Right lobe of liver (tissue), 6 donors: ENCODE results near the gene AAGAB. TPM values are rescaled to one million over a fixed set of nuclear protein-coding genes. Genes with fewer than 3 reads are reported as not detected.
"Not testable (repeated sequence)": the region's sequence is repeated elsewhere in the genome, so short reads cannot be mapped to it uniquely, and the experiment has no call there.

Experiments used
- ATAC-seq, 4 donors: fragments of 200-7000 bp; cut with Tn5 transposase; one replicate each; pipeline ENCODE4 v1.9.1; 2020; ENCODE audit warnings: mild to moderate bottlenecking in 4 of 4, moderate library complexity in 4 of 4
- DNase-seq, 3 donors: peaks; one replicate each; pipeline ENCODE4 v3.0.0-alpha.2; 2020
- H3K27ac ChIP-seq, 3 donors: fragments of 200-600 bp; one replicate each; pipeline ENCODE4 v1.8.0; 2022
- H3K27me3 ChIP-seq, 2 donors: fragments of 200-600 bp; one replicate each; pipeline ENCODE4 v1.8.0; 2022
- H3K36me3 ChIP-seq, 4 donors: fragments of 200-600 bp; sonication (generic) in 1 of 4; one replicate each; pipeline versions ENCODE4 v1.5.1 to v1.8.0; 2017 to 2022; ENCODE audit warnings: control low read depth in 1 of 4
- H3K4me1 ChIP-seq, 4 donors: fragments of 200-600 bp; sonication (generic) in 1 of 4; one replicate each; pipeline versions ENCODE4 v1.5.1 to v1.8.0; 2017 to 2022; ENCODE audit warnings: control low read depth in 1 of 4
- H3K4me3 ChIP-seq, 3 donors: fragments of 200-600 bp; one replicate each; pipeline ENCODE4 v1.8.0; 2022
- H3K9me3 ChIP-seq, 4 donors: fragments of 200-600 bp; sonication (generic) in 1 of 4; one replicate each; pipeline versions ENCODE4 v1.5.1 to v1.8.0; 2017 to 2022; ENCODE audit warnings: control low read depth in 1 of 4
- POLR2A ChIP-seq: fragments of 450-650 bp; IDR thresholded peaks from one replicate; pipeline ENCODE4 v1.6.1; 2017; ENCODE audit warnings: antibody characterized with exemption, mild to moderate bottlenecking
- WGBS: methylation state at CpG from one replicate; pipeline ENCODE4 v1.1.6; 2018; ENCODE audit warnings: low coverage, low lambda C conversion rate; ENCODE audit not compliant: insufficient coverage; ENCODE audit errors: missing lambda C conversion rate; 5-methylcytosine and 5-hydroxymethylcytosine counted together
- intact Hi-C, 2 donors: fragments of 100-400 bp; cut with DNase I; formaldehyde crosslinking; loops; one replicate each; pipeline versions ENCODE4 v1.11.2 to v1.14.1; 2022
- total RNA-seq, 6 experiments: library from RNA; depleted of rRNA in 2 of 6; stranded (reverse); fragments of >200 nt in 2 of 6; fragmentation: NEBNext Ultra II Directional in 3 of 6; extraction: Animal tissue kit (Norgen Biotek cat#: 25700) in 3 of 6; gene quantifications; one replicate each; pipeline versions ENCODE4 v1.1.0 to v1.2.4, GENCODE V29; 2016 to 2023
- TF ChIP-seq, protein P1 (sequence below), 4 donors: fragments of 200-600 bp in 3 of 4; fragments of 450-650 bp in 1 of 4; IDR thresholded peaks; one replicate each; pipeline versions ENCODE4 v1.5.1 to v1.8.0; 2016 to 2022; ENCODE audit warnings: antibody characterized with exemption in 4 of 4, mild to moderate bottlenecking in 2 of 4
- donor health status: DM: no; HTN: yes; CAD: no.
- donor health status: DM: no; HTN: no; CAD: no.
- donor health status: DM: no; HTN: no; CAD: no.
- donor health status: DM: no; HTN: yes; CAD: no.
- donor health status: DM: no; HTN: yes; CAD: no.

The AAGAB gene
- total RNA-seq, 6 experiments from 2014 or later: 11.0 to 15.6 (median 13.6) TPM

DNA sequence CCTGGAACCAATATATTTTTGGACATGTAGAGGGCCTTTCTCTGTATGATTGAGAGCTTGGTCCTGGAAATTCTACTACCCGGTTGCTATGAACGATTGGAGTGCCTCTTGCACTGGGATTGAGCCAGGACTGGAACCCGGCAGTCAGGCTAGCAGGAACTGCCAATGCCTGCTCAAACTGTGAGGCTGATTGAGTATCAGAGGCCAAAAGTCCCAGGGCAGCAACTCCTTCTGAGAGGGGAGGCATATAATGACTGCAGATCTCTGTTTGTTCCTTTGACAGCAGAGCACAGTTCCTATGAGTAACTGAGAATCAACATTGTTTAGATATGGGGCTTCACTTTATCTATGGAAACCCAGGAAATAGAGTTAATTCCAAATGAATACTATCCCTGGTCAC, 13.0 kb upstream of the AAGAB start:
- Histone ChIP-seq H3K9me3 (no peaks in the 10 kb centered on the region), H3K27me3 (no peaks in the 10 kb centered on the region), H3K4me3 (no peak overlapping the region), H3K4me1 (no peaks in the 10 kb centered on the region), H3K36me3 (no peaks in the 10 kb centered on the region), H3K27ac (no peak overlapping the region)
- no peak for DNase-seq
- no peak for ATAC-seq
- intact Hi-C loops: no loop called here
- no peak for TF ChIP-seq POLR2A
- TF ChIP-seq, protein P1, sequence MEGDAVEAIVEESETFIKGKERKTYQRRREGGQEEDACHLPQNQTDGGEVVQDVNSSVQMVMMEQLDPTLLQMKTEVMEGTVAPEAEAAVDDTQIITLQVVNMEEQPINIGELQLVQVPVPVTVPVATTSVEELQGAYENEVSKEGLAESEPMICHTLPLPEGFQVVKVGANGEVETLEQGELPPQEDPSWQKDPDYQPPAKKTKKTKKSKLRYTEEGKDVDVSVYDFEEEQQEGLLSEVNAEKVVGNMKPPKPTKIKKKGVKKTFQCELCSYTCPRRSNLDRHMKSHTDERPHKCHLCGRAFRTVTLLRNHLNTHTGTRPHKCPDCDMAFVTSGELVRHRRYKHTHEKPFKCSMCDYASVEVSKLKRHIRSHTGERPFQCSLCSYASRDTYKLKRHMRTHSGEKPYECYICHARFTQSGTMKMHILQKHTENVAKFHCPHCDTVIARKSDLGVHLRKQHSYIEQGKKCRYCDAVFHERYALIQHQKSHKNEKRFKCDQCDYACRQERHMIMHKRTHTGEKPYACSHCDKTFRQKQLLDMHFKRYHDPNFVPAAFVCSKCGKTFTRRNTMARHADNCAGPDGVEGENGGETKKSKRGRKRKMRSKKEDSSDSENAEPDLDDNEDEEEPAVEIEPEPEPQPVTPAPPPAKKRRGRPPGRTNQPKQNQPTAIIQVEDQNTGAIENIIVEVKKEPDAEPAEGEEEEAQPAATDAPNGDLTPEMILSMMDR (IDR thresholded peaks at IDR 0.05): no peak
- 78% methylated on average over 3 of the region's 3 CpGs for WGBS

DNA sequence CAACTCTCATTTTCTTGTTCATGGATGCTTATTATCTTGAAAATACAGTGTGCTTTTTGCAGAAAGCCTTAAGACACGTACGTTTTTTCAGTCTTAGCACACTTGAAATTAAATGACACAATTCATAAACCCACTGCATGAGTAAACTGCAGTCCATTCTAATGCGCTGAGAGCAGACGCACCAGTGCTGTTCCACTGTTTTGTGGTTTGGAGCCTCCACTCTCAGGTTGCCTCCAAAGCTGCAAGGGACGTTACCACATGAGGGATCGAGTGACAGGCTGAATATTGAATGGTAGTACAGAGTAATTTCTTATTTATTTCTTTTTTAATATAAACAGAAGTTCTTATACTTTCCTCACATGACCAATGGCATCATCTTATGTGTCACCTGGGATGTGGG, 12.4 kb upstream of the AAGAB start:
- Histone ChIP-seq H3K4me3 (no peak overlapping the region), H3K4me1 (no peaks in the 10 kb centered on the region), H3K36me3 (no peaks in the 10 kb centered on the region), H3K27me3 (no peaks in the 10 kb centered on the region), H3K9me3 (no peaks in the 10 kb centered on the region), H3K27ac (no peak overlapping the region)
- ATAC-seq (no peak), DNase-seq (no peak)
- TF ChIP-seq, protein P1 (IDR thresholded peaks at IDR 0.05): no peak
- no peak for TF ChIP-seq POLR2A
- intact Hi-C loops: no loop called here
- WGBS: 94% methylated on average over 6 of the region's 6 CpGs

DNA sequence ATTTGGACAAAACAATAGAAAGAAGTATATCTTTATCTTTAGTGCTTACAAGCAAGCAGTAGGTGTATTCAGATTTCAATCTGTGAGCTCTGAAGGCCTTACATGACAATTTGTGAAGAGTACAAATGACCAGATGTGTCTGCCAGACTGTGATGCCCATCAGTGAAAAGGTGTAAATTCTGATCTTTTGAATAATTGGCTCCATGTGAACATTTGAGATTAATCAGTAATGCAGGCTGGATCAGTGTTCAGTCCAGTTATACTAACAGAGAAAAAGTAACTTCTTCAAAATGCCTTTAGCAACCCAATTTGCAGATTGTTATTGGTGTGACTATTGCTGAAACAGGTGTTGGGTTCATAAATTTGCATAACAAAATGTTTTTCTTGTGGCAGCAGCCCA, 5.3 kb upstream of the AAGAB start:
- ATAC-seq: peak; percentile 56 to 68 (median 62)
- TF ChIP-seq, protein P1 (IDR thresholded peaks at IDR 0.05): no peak
- no peak for TF ChIP-seq POLR2A
- H3K4me3 ChIP-seq: no peak overlapping the region
- H3K4me1 ChIP-seq: peaks cover 0 to 25% (median 0%) of the 10 kb centered on the region in 4 donors
- H3K27me3 ChIP-seq: no peaks in the 10 kb centered on the region
- no peaks in the 10 kb centered on the region for H3K9me3 ChIP-seq
- DNase-seq: no peak
- no peaks in the 10 kb centered on the region for H3K36me3 ChIP-seq
- intact Hi-C loops: no loop called here
- H3K27ac ChIP-seq: peak overlapping the region in 2 of 3 donors; percentile 1 to 68

DNA sequence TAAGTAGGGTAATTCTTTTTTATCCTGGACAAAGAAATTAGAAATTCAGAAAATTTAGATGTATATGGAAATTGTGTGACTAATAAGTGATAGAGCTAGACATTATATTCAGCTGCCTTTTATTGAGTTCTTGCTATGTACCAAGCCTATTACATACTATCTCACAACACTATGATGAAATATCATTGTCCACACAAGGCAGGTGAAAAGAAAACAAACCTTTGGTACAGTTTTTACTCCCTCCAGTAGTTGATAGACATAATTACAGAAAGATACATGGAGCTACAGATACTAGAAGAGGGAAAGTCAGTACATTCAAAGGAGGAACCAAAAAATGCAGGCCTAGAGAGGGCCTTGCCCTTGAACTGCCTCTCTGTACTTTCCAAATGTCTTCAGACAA, 4.9 kb upstream of the AAGAB start:
- Histone ChIP-seq H3K27ac (peak overlapping the region in 2 of 3 donors; percentile 1 to 68), H3K27me3 (no peaks in the 10 kb centered on the region), H3K9me3 (no peaks in the 10 kb centered on the region), H3K4me3 (no peak overlapping the region), H3K36me3 (no peaks in the 10 kb centered on the region), H3K4me1 (peaks cover 0 to 25% (median 0%) of the 10 kb centered on the region in 4 donors)
- intact Hi-C loops: no loop called here
- ATAC-seq: peak; percentile 45 to 49 (median 46)
- DNase-seq: no peak
- TF ChIP-seq POLR2A: no peak

DNA sequence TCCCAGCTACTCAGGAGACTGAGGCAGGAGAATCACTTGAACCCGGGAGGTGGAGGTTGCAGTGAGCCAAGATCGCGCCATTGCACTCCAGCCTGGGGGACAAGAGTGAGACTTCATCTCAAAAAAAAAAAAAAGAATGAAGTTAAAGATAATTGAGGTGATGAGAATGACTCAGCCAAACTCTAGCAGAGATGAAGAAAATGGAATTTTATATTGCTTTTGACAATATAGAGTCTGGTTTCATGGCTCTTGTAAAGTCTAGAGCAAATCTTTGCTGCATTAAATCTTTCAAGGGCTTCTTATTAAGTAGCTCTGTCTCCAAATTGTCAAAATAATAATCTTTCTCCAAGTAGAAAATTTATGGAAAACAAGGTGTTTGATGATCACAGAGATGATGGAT, 4.0 kb upstream of the AAGAB start:
- ATAC-seq, H3K36me3 ChIP-seq, H3K27me3 ChIP-seq, H3K9me3 ChIP-seq, H3K4me3 ChIP-seq, H3K27ac ChIP-seq, DNase-seq, intact Hi-C loops: not testable (repeated sequence)
- WGBS: 90% methylated on average over 3 of the region's 3 CpGs
- peaks cover 0 to 30% (median 0%) of the 10 kb centered on the region in 4 donors for H3K4me1 ChIP-seq

DNA sequence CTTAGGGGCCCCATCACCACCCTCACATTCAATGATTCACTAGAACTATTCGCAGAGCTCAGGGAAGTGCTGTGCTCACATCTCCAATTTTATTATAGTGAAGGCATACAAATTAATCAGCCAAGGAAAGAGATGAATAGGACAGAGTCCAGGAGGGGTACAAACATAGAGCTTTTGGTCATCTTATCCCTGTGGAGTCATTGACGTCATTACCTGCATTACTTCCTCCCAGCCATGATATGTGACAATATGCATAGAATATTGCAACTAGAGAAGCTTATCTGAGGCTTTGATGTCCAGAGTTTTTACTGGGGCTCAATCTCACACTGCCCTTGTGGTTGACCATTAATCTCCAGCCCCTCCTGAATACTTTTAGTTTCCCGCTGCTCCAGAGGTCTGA, 1.6 kb upstream of the AAGAB start:
- intact Hi-C loops: no loop called here
- TF ChIP-seq, protein P1 (IDR thresholded peaks at IDR 0.05): no peak
- TF ChIP-seq POLR2A: no peak
- Histone ChIP-seq H3K36me3 (no peaks in the 10 kb centered on the region), H3K4me1 (peaks cover 0 to 37% (median 0%) of the 10 kb centered on the region in 4 donors), H3K27me3 (no peaks in the 10 kb centered on the region), H3K4me3 (no peak overlapping the region), H3K9me3 (no peaks in the 10 kb centered on the region), H3K27ac (no peak overlapping the region)
- no peak for ATAC-seq
- no peak for DNase-seq
- WGBS: 68% methylated on average over 3 of the region's 3 CpGs
